Peyer's patch (tissue), 4 donors: Measurements from ENCODE around the gene CCDC93.

Source experiments
- CTCF ChIP-seq, 6 experiments: fragments of 450-650 bp in 4 of 6; fragments of 200-600 bp in 2 of 6; sonication (generic) in 1 of 6; IDR thresholded peaks; one replicate each; pipeline ENCODE4 v1.5.1; 2017 to 2019; ENCODE audit warnings: antibody characterized with exemption in 6 of 6, mild to moderate bottlenecking in 3 of 6, moderate library complexity in 1 of 6
- POLR2A ChIP-seq, 2 donors: fragments of 450-650 bp; IDR thresholded peaks; one replicate each; pipeline ENCODE4 v1.5.1; 2017; ENCODE audit warnings: antibody characterized with exemption in 2 of 2, mild to moderate bottlenecking in 2 of 2, moderate library complexity in 2 of 2

GRCh38 chr2:118051826-118052358 lies 38.0 kb upstream of the CCDC93 start:
- TF ChIP-seq CTCF (IDR thresholded peaks at IDR 0.05) = no peak
- no peak for TF ChIP-seq POLR2A (IDR thresholded peaks at IDR 0.05)
